VCaP (cell line): ENCODE measurements around the gene CASP10.
"Not testable (repeated sequence)": the region's sequence is repeated elsewhere in the genome, so short reads cannot be mapped to it uniquely, and the experiment has no call there.

Experiments used
- H3K27ac ChIP-seq: fragments of 450-650 bp; 2 replicates; pipeline ENCODE4 v1.5.1; 2017
- TF ChIP-seq, protein P1 (sequence below): fragments of 450-650 bp; conservative IDR thresholded peaks from 2 replicates; pipeline ENCODE4 v1.5.1; 2017; ENCODE audit warnings: mild to moderate bottlenecking, moderate library complexity

CASP10 gene

GRCh38 chr2:201183365-201183727 is 405 bp downstream of the CASP10 start:
- TF ChIP-seq, protein P1, sequence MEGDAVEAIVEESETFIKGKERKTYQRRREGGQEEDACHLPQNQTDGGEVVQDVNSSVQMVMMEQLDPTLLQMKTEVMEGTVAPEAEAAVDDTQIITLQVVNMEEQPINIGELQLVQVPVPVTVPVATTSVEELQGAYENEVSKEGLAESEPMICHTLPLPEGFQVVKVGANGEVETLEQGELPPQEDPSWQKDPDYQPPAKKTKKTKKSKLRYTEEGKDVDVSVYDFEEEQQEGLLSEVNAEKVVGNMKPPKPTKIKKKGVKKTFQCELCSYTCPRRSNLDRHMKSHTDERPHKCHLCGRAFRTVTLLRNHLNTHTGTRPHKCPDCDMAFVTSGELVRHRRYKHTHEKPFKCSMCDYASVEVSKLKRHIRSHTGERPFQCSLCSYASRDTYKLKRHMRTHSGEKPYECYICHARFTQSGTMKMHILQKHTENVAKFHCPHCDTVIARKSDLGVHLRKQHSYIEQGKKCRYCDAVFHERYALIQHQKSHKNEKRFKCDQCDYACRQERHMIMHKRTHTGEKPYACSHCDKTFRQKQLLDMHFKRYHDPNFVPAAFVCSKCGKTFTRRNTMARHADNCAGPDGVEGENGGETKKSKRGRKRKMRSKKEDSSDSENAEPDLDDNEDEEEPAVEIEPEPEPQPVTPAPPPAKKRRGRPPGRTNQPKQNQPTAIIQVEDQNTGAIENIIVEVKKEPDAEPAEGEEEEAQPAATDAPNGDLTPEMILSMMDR, result no peak
- no peak overlapping the region for H3K27ac ChIP-seq

DNA sequence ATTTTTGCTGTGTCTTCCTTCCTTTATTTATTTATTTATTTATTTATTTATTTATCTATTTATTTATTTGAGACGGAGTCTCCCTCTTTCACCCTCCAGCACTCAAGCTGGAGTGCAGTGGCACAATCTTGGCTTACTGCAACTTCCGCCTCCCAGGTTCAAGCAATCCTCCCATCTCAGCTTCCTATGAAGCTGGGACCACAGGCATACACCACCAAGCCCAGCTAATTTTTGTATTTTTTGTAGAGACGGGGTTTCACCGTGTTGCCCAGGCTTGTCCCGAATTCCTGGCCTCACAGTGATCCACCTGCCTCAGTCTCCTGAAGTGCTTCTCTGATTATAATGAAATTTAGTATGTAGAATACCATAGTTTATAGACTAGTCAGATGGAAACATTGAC is 894 bp downstream of the CASP10 start:
- H3K27ac ChIP-seq, result not testable (repeated sequence)

DNA sequence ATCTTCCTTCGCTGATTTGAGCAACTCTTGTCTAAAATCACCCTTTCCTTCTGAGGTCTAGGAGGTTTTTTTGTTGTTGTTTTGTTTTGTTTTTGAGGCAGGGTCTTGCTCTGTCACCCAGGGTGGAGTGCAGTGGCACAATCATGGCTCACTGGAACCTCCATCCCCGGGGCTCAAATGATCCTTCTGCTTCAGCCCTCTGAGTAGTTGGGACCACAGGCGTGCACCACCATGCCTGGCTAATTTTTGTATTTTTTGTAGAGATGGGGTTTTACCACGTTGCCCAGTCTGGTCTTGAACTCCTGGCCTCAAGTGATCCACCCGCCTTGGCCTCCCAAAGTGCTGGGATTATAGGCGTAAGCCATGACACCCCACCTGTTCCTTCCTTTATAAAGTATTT is 1.3 kb downstream of the CASP10 start:
- not testable (repeated sequence) for H3K27ac ChIP-seq

GRCh38 chr2:201185863-201186262 is 2.9 kb downstream of the CASP10 start:
- TF ChIP-seq, protein P1, result no peak

DNA sequence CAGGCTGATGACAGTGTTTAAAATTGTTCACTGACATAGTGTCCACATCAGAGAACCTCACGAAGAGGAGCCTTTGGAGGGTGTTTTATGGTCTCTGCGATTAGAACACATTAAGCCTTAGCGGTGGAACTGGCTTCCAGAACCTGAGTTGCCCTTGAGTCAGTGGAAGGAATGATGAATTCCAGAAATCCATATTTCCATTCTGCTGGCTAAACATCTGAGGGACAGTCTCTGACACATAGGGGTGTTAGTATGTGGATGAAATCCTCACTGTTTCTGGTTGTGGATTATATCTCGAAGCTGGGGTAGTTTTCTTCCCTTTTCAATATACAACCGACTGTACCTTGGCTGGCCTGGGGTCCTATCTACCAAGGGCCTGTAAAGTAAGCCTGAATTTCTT is 4.0 kb downstream of the CASP10 start:
- TF ChIP-seq, protein P1, result no peak
- no peak overlapping the region for H3K27ac ChIP-seq

More at GRCh38 chr2:201185863-201186262, 2.9 kb downstream of the CASP10 start:
- H3K27ac ChIP-seq, result no peak overlapping the region

DNA sequence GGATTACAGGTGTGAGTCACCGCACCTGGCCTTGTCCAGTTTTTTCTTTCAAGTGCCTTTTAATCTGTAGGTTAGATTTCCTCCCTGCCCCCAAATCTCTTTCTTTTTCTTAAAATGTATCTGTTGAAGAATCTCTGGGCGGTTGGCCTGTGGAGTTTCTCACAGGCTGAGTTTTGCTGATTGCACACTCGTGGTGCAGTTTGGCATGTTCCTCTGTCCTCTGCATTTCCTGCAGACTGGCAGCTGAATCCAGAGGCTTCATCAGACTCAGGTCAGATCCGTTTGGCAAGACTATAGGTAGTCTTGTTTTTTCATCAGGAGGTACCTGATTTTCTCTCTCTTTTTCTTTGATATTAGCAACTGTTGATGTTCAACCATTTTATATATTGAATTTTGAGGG is 5.5 kb downstream of the CASP10 start:
- TF ChIP-seq, protein P1, result no peak

DNA sequence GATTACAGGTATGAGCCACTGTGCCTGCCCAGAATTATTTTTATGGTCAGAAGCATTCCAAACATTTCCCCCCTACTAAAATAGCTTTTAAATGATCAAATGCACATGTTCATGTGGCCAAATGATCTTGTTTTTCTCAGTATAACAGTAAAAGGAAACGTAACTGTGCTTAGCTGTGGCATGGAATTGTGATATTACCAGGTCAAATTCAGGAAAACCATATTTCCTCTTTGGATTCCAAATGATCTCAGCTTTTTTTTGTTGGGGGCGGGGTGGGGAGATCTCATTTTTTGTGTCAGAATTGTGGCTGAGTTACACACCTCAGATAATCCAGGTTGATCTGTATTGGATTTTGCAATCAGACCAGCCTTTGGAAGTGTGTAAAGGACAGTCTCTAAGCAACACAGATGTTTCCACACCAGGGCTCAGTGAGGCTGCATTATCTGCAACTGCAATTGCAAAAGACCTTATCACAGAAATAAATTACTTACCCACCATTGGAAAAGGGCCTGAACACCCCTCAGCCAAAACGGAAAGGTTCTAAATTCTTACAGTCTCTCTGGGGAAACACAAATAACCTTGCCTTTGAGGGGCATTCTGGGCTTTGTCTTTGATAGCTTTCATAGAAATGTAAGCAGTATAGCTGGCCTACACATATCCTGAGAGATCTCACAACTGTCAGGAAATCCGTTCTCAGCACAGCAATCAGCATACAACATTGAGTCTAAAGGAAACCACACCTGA is 8.4 kb downstream of the CASP10 start:
- H3K27ac ChIP-seq, result no peak overlapping the region
- TF ChIP-seq, protein P1, result no peak

More for the DNA sequence above, 5.5 kb downstream of the CASP10 start:
- no peak overlapping the region for H3K27ac ChIP-seq

- TF ChIP-seq, protein P1, result no peak
- H3K27ac ChIP-seq, result no peak overlapping the region
These were observed 11.2 kb downstream of the CASP10 start for GRCh38 chr2:201194097-201194496.

DNA sequence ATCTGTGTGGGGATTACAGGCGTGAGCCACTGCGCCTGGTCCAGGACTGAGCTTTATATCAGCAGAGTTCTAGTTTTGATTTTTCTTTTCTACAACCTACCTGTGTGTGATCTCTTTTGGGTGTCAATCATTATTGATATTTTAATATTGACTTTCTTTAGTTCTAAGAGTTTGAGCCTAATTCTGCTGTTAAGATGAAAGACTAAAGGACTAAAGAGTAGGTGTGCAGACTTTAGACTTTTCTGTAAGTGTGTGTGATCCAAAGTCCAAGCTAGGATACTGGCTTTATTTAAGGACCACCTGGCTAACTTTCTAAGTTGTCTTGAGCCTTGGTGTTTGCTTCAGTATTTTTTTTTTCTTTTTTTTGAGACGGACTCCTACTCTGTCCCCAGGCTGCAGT is 12.4 kb downstream of the CASP10 start:
- no peak overlapping the region for H3K27ac ChIP-seq
- TF ChIP-seq, protein P1, result no peak
